SIG-M5 (cell line): ENCODE measurements around the gene CDC42SE2.
"Not testable (repeated sequence)": the region's sequence is repeated elsewhere in the genome, so short reads cannot be mapped to it uniquely, and the experiment has no call there.

Experiments used
- DNase-seq: peaks from one replicate; lab custom pipeline; 2025; lab: John Stamatoyannopoulos, UW

The CDC42SE2 gene

DNA sequence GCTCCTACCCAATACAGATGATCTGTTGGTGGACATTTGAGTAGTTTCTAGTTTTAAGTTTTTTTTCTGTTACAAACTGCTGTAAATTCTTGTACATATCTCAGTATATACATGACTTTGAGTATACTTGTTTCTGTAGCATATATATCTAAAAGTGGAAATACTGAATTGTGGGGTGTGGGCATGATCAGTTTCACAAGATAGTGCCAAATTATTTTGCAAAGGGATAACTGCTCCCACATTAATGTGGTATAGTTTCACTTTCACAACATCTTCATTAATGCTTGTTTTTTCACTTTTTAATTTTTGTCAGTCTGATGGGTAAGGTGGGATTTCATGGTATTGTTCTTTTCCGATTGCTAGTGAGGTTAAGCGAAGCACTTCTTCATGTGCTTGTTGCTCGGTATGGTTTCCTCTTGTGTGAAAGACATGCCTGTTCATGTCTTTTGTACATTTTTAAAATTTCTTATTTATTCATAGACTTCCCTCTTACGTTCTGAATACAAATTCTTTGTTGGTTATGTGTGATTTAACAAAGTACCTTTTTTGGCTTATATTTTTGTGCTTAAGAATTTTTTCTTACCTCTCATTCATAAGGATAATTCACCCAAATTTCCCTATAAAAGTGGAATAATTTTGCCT, 103.5 kb downstream of the CDC42SE2 start:
- no peak for DNase-seq

- DNase-seq, result no peak
These were observed 105.0 kb downstream of the CDC42SE2 start for GRCh38 chr5:131368866-131369265.

- no peak for DNase-seq
These were observed 105.7 kb downstream of the CDC42SE2 start for GRCh38 chr5:131369558-131369957.

GRCh38 chr5:131371835-131372234, 108.0 kb downstream of the CDC42SE2 start:
- DNase-seq, result no peak

GRCh38 chr5:131373265-131373664, 109.4 kb downstream of the CDC42SE2 start:
- no peak for DNase-seq

DNA sequence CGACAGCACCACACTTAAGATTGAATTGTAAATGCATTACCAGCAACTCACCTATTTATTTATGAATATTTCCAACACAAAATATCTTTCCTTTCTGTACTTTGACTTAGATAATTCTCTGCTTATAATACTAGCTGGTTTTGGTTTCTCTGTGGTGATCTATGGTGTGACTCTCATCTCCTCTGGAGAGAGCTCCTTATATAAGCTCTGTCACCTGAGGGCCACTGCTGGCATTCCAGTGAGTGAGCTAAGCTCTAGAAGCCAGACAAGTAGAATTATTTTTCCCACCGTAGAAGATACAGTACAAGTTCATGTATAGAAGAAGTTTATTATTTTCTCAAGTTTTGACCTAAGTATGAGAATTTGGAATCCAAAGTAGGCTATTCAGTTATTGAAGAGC, 111.5 kb downstream of the CDC42SE2 start:
- DNase-seq, result no peak

DNA sequence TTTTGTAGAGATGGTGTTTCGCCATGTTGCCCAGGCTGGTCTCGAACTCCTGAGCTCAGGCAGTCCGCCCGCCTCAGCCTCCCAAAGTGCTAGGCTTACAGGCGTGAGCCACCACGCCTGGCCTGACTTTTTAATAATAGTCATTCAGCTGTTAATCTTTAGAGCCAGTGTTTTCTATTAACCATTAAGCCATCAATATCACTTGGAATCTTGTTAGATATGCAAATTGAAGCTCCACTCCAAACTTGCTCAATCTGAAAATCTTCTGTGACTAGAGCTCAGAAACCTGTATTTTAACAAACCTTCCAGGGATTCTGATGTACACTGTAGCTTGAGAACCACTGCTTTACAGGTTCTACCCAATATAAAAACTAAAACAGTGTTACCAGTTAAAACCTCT, 113.5 kb downstream of the CDC42SE2 start:
- DNase-seq, result no peak

GRCh38 chr5:131377785-131378325, 114.0 kb downstream of the CDC42SE2 start:
- no peak for DNase-seq

- no peak for DNase-seq
These were observed 115.1 kb downstream of the CDC42SE2 start for GRCh38 chr5:131378721-131379541.

- no peak for DNase-seq
These were observed 115.9 kb downstream of the CDC42SE2 start for GRCh38 chr5:131379723-131380122.

DNA sequence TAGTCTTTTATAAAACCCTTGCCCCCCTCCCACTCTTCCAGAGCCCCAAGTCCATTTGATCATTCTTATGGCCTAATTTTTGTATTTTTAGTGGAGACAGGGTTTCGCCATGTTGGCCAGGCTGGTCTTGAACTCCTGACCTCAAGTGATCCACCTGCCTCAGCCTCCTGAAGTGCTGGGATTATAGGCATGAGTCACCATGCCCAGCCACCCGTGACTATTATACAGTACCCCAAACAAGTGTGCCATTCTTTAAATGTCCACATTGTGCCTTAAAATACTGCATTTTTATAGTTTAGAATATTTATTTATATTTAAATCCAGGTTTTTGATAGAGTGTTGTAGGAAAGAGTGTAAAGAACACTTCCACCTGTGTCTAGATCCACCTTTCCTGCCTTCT, 116.4 kb downstream of the CDC42SE2 start:
- not testable (repeated sequence) for DNase-seq

DNA sequence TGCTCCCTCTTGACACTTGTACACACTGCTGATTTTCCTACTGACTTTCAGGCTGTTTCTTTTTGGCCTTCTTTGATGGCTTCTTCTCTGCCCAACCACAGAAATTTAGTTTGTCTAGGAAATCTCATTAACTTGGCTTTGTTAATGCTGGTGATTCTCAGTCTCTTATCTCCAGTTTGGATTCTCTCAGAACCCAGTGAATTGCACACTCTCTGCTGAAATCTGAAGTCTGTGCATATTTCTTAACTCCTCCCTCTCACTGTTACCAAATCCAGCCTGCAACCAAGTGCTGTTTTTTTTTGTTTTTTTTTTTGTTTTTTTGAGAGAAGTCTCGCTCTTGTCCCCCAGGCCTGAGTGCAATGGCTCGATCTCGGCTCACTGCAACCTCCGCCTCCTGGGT, 117.2 kb downstream of the CDC42SE2 start:
- no peak for DNase-seq

DNA sequence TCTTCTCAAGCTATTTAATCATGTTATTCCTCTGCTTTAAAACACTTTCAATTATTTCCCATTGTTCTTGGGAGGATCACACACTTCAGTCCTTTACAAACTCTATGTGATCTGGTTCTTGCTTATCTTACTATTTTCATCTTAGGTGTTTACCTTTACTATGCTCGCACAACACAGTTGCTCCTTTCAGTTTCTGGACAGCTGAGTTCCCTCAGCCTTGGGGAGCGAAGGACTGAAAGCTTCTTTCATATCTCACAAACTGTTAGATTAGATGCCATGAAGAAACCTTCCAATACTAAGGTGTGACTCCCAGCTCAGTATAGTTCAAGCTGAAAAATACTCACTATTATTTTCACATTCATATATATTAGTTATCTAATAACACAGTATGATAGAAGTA, 117.9 kb downstream of the CDC42SE2 start:
- no peak for DNase-seq

DNA sequence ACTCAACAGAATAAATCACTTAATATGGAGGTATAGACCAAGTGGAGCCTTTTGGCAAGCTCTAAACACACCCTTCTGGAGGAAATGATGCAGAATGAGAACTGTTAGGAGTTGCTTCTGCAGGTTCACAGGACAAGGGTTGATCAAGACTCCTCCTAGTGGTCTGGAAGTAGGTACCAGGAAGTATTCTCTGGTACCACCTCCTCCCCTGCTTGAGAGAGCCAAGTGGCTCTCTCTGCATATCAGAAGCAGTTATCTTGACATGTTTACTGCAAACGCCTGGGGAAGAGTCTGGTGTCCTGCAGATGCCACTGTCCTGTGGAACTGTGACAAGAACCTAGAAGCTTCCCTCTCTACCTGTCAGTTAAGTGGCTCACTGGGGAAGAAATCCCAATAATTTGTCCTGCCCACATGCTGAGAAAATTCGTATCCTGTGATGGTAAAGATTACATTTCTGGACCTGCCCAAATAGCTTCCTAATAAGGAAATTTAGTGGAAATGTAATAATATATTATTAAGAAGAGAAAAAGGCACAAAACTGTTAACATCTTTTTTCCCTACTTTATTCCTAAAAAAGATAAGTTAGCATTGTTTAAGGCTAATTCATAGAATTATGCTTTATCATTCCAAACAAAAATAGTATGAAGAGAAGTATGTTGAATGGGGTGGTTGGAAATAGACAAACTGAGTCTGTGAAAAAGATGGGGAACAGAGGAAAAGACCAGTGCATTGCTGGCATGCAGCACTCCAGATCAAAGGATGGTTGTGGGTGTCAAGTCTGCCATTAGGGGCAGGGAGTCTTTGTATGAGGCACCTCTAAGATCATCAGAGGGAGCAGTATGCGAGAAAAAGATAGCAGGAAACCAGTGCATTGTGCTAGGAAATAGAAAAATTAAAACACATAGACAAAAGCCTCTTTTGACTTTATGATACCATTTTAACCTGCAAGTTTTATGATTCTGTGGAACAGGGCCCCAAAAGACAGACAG, 118.8 kb downstream of the CDC42SE2 start:
- DNase-seq, result peak; percentile 36

GRCh38 chr5:131384173-131384572, 120.3 kb downstream of the CDC42SE2 start:
- DNase-seq, result no peak

- DNase-seq, result no peak
These were observed 120.9 kb downstream of the CDC42SE2 start for GRCh38 chr5:131384616-131385214.

DNA sequence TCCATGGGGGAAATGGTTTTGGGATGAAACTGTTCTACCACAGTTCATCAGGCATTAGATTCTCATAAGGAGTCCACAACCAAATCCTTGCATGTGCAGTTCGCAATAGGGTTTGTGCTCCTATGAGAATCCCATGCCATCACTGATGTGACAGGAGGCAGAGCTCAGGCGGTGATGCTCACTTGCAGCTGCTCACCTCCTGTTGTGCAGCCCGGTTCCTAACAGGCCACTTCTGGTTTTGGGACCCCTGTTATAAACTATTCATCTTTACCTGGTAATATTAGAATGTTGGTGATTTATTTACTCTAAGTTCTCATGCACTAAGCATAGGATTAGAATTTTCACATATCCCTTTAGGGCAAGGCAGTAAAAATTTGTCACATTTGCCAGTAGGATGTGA, 122.3 kb downstream of the CDC42SE2 start:
- no peak for DNase-seq

GRCh38 chr5:131386779-131387178, 122.9 kb downstream of the CDC42SE2 start:
- DNase-seq, result no peak

- no peak for DNase-seq
These were observed 123.4 kb downstream of the CDC42SE2 start for GRCh38 chr5:131387255-131387654.

GRCh38 chr5:131389096-131389868, 125.4 kb downstream of the CDC42SE2 start:
- no peak for DNase-seq

- no peak for DNase-seq
These were observed 126.0 kb downstream of the CDC42SE2 start for GRCh38 chr5:131389869-131390265.
